T-helper 1 cell (primary cell): ENCODE results near the gene LY6G6D.

ENCODE experiments used
- DNase-seq, 5 donors: peaks; one replicate each; pipeline ENCODE4 v3.0.0-alpha.2; 2012 to 2020

Gene LY6G6D

GRCh38 chr6:31736768-31737314 lies 21.7 kb downstream of the LY6G6D start:
- no peak for DNase-seq

GRCh38 chr6:31737315-31737990 lies 22.3 kb downstream of the LY6G6D start:
- peak in 1 of 5 donors; percentile 51 for DNase-seq

- DNase-seq: peak; percentile 36 to 92 (median 62)
Measured at GRCh38 chr6:31737991-31738979, 23.1 kb downstream of the LY6G6D start.

- DNase-seq: peak; percentile 86 to 99 (median 91)
Measured at GRCh38 chr6:31739639-31740396, 24.7 kb downstream of the LY6G6D start, which contains the start of gene MSH5. Gene MSH5, plus strand, starts transcription at chr6:31740005. Its CDS starts 462 bp downstream, at chr6:31740467.

- no peak for DNase-seq
Measured at GRCh38 chr6:31740397-31741223, 25.5 kb downstream of the LY6G6D start.

GRCh38 chr6:31741815-31742214 lies 26.7 kb downstream of the LY6G6D start:
- DNase-seq: no peak

GRCh38 chr6:31742894-31743293 lies 27.7 kb downstream of the LY6G6D start:
- no peak for DNase-seq

- no peak for DNase-seq
Measured at GRCh38 chr6:31744422-31744821, 29.3 kb downstream of the LY6G6D start.

GRCh38 chr6:31749301-31750036 lies 34.3 kb downstream of the LY6G6D start:
- no peak for DNase-seq

- DNase-seq: no peak
Measured at GRCh38 chr6:31750411-31751022, 35.4 kb downstream of the LY6G6D start.

- no peak for DNase-seq
Measured at GRCh38 chr6:31752739-31753319, 37.7 kb downstream of the LY6G6D start.

- DNase-seq: no peak
Measured at GRCh38 chr6:31758281-31758680, 43.1 kb downstream of the LY6G6D start.

GRCh38 chr6:31760790-31761189 lies 45.6 kb downstream of the LY6G6D start:
- DNase-seq: no peak

GRCh38 chr6:31761343-31761742 lies 46.2 kb downstream of the LY6G6D start:
- no peak for DNase-seq

- DNase-seq: no peak
Measured at GRCh38 chr6:31762356-31762755, 47.2 kb downstream of the LY6G6D start, which contains the start of gene SAPCD1. Gene SAPCD1, plus strand, starts transcription at chr6:31762656. Its CDS starts 399 bp downstream, at chr6:31763055.

GRCh38 chr6:31762878-31763618 lies 47.9 kb downstream of the LY6G6D start:
- no peak for DNase-seq

GRCh38 chr6:31763619-31763940 lies 48.4 kb downstream of the LY6G6D start:
- no peak for DNase-seq

- no peak for DNase-seq
Measured at GRCh38 chr6:31764198-31764597, 49.0 kb downstream of the LY6G6D start.

- no peak for DNase-seq
Measured at GRCh38 chr6:31765559-31765909, 50.4 kb downstream of the LY6G6D start.
